CD4-positive, alpha-beta T cell treated with Interleukin-21 for 1 hour (primary cell): ENCODE data around the gene PRICKLE2.

Experiments
- DNase-seq: peaks from one replicate; pipeline ENCODE4 v3.0.0-alpha.2; 2020

The PRICKLE2 gene

DNA sequence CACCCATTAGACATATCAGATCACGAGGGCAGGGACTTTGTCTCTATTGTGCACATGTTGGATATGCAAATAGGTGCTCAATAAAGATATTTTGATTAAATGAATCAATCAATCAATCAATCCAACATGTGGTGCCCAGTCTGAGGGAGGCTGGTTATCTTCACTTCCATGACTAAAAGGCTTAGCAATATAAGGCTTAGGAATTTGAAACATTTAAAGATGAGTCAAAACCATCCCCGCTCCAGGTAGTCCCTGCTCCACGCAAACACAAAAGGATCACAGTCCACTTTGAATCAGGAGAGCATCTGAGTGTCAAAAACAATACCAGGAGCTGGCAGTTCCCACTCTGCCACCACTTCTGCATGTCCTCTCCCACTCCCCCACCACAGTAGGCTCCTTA lies 25.8 kb upstream of the PRICKLE2 start:
- no peak for DNase-seq

DNA sequence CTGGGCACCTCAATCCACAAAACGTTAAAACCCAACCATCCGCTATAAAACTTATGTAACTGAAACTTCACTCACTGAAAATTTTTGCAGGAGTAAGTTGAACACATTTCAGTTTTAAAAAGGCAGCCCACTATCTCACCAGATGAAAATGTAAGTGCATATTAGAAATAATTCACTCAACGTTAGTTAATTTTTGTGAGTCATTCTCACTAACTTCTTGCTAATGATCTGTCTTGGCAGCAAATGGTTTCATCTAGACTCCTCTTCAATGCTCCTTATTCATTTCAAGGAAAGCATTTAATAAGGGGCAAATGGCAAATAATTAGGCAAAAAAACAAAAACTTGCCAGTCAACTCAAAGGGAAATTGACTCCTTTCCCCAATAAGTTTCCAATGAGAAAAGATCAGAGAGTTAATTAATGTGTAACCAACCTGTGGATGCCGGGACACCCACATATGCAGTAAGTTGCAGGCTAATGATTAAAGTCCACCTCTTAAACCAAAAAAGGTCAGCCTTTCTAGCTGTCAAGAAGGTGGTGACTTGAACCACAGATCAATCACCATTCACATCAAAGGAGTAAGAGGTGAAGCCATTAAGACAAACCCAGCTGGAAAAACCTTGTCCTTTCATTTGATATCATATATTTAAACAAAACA lies 22.9 kb upstream of the PRICKLE2 start:
- DNase-seq = no peak

DNA sequence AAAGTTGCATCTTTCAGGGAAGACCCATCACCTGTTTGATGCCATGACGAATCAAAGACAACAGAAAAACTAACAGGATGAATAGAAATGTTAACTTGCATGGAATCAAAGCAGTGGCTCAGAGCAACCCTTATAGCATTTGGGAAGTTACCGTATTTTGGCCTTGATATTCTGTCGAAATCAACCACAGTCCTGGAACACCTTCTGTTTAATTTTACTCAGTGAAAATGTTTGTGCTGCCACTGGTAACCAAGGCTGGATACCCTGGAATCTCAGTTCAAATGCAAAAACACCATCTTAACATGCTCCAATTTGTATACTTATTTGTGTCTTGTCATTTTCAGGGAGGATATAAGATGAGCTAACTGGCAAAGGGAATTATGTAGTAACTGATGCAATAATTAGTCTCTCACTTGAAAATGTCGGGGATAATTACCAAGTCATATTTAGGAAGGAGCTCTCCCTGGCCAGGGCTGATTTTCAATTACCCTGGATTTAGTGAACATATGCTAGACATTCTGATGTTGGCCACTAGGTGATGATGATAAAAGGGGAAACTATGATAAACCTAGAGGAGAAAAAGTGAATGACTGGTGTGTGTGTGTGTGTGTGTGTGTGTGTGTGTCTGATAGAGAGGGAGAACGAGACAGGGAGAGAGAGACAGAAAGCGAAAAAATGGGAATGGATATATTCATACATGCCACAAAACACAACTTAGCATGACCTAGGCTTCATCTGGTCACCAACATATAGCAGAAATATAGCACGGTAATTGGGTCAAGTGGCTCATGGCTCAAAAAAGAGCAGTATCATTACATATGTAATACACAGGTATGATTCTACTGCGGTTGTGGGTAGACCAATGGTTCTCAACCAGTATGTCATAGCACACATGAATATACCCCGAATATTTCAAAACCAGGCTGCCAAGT lies 19.0 kb upstream of the PRICKLE2 start:
- DNase-seq = no peak

DNA sequence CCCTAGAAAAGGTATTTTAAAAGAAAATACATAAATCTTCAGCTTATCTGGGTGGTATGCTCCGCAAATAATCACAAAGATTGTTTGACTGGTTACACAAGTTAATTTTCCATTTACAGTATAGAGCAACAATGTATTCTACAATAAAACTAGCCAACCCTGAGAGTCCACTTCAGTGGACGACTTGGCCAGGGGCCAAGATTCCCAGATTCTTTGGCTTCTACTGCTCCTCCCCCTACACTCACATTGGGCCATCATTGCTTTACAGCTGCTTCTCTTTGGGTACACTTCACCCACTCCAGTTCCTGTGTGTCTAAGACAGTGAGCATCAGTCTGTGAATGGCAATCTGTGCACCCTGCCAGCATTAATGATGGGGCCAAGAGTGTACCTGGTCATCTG lies 17.2 kb upstream of the PRICKLE2 start:
- DNase-seq = no peak

DNA sequence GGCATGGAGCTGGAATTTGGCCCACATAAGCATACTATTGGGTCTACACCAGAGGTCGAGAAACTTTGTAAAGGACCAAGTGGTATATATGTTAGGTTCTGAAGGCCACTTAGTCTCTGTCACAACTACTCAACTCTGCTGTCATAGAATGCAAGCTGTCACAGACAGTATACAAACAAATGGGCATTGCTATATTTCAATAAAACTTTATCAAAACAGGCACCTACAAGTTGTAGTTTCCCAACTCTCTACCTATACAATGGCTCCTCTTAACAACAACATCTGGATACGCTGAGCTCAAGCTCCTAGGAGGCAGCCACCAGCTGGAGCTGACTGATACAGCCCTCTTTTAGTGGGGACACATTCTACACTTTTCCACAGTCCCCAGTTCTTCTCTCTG lies 15.7 kb upstream of the PRICKLE2 start:
- no peak for DNase-seq

DNA sequence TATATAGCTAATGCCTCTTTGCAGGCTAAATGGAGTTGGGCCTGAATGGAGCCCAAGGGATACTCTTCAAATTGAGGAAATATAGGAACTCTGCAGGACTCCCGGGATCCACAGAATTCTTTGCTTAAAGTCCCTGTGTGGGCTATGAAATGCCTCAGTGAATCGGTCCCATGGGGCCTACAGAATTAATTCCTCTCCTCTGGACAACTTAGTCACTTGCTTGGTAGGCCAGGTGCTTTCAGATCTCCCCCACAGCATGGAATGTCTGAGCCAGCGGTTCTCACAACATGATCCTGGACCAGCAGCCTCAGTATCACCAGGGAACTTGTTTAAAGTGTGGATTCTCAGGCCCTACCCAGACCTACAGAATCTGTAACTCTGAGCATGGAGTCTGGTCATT lies 15.1 kb upstream of the PRICKLE2 start:
- DNase-seq = no peak

DNA sequence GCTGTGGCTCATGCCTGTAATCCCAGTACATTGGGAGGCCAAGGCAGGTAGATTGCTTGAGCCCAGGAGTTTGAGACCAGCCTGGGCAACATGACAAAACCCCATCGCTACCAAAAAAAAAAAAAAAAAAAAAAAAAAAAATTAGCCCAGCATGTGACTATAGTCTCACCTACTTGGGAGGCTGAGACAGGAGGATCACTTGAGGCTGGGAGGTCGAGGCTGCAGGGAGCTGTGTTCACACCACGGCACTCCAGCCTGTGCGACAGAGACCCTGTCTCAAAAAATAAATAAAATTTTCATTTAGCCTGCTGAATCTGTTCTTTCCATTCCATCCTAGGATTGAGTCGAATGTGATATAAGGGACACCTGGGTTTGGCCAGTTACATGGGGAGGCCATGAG lies 14.6 kb upstream of the PRICKLE2 start:
- DNase-seq = no peak

DNA sequence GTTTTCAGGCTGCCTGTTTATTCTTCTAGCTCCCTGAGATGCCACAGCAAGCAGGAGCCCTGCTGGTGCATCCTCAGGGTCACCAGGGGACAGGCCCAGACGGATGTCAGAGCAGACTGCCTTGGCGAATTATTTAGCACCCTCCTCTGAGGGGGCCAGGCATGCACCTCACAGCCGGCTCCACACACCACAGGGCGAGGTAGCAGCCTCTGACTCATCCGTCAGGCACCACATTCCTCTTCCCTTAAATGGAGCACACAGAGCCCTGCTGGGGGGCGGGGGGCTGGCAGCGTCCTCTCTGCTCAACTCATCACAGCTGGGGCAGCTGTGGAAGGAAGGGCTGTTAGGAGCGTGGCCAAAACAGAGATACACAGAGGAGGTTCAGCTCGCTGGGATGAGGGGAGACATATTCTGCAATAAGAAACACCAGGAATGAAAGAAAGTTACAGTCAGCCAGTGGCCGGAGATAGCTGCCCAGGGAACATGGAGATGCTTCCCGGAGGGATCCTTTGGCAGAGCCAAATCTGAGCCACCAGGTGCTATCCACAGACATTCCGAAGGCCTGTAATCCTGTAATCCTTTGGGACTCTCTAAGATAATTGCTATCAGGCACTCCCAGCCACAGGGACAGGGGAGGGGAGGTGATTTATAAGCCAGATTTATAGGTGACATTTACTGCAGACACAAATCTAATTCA lies 13.9 kb upstream of the PRICKLE2 start:
- no peak for DNase-seq

DNA sequence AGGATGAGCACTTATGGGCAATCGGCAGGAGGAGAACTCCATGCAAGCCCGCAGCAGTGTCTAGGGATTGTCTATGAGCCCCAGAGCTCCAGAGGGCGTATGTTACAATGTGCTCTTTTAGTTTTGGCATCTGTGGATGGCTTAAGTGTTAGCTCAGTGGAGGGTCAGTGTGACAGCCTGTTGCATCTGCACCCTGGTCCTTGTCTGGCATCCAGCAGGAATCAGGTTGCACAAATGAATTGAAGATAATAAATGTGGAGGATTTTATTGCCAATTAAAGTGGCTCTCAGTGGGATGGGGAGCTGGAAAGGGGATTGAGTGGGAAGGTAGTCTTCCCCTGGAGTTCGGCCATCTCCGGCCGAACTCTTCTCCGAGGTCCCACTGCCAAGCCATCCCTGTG lies 11.8 kb upstream of the PRICKLE2 start:
- DNase-seq = no peak

DNA sequence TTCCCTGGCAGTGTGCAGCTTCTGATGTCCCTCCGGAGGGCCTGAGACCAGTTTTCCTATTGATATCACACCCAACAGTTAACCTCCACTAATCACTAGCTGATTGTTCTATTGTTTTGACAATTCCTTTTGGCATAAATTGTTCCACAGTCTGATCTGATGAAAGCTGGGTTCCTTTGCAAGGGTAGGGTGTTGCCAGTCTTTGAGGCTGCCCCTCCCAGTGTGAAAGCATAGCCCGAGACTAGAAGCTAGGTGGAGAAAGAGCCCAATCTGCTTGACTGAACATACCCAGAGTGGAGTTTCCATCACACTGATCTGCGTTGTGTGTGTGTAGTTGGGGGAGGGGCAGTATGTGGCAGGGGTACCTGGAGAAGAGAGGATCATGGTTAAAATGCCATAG lies 10.3 kb upstream of the PRICKLE2 start:
- DNase-seq = no peak

DNA sequence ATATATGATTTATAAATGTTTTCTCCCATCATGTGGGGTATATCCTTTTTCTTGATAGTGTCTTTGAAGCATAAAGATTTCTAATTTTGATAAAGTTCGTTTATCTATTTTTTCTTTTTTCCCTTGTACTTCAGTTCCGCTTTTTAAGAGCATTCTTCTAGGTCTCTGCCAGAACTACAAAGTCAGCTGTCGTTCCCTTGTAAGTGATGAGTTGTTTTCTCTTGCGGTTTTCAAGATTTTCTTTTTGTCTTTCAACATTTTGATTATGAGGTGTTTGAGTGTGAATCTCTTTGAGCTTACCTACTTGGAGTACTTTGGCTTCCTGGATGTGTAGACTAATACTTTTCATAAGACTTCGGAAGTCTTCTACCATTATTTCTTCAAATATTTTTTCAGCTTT lies 9.3 kb upstream of the PRICKLE2 start:
- no peak for DNase-seq

DNA sequence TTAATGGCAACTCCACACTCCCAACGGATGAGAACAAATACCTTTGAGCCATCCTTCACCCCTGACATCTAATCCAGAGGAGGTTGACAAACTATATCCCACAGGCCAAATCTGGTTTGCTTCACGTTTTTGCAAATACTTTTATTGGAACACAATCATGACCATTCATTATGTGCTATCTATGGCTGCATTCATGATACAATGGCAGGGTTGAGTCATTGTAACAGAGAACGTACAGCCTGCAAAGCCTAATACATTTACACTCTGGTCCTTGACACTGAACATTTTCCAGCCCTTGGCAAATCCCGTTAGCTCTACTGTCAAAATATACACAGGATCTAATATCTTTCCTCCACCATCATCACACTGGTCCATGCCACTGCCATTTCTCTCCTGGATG lies 7.6 kb upstream of the PRICKLE2 start:
- DNase-seq = no peak

DNA sequence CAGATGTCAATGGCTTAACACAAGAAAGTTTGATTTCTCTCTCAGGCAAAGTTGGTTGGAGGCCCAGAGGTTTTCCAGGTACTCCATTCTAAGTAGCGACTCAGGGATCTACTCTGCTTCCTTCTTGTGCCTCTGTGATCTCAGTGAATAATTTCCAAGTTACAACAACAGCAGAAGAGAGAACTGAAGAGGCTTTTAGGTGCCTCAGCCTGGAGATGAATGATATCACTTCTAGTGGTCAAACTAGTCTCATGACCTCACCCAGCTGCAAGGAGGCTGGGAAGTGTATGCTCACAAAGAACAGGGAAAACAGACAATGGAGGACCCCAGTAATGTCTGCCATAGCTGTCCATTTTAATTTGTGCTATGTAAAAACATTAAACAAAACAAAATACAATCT lies 4.6 kb upstream of the PRICKLE2 start:
- DNase-seq = no peak

DNA sequence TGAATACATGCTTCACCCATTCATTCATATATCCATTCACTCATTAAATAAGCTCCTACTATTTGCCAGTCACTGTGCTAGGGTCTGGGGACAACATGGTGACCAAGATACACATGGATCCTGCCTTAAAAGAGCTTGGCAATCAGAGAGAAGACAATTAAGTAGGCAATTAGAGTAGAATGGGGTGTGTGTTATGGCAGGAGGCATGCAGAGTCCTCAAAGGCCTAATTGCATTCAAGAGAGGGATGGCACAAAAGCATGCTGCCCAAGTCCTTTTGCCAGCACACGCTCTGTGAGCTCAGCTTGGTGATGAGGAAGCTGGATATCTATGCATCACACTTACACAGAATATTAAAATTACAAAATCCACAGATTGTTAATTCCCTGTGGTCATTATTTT lies 2.8 kb upstream of the PRICKLE2 start:
- no peak for DNase-seq

DNA sequence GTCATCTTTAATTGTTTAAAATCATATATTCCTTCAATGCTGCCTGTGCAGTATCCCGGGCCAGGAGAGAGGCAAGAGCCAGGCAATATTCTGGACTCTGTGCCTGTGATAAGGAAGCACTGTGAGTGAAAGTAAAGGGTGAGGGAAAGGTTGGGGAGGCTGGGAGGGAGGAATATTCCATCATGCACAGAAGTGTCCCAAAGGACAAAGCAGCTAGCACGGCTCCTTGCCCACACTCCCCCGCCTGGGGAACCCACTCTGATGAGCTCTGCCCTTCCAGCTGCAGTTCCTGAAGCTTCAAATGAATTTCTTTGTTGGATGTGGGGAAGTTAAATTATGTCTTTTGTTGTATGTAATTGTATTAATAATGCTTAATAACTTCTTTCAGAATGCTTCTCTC lies 1.5 kb upstream of the PRICKLE2 start:
- no peak for DNase-seq

DNA sequence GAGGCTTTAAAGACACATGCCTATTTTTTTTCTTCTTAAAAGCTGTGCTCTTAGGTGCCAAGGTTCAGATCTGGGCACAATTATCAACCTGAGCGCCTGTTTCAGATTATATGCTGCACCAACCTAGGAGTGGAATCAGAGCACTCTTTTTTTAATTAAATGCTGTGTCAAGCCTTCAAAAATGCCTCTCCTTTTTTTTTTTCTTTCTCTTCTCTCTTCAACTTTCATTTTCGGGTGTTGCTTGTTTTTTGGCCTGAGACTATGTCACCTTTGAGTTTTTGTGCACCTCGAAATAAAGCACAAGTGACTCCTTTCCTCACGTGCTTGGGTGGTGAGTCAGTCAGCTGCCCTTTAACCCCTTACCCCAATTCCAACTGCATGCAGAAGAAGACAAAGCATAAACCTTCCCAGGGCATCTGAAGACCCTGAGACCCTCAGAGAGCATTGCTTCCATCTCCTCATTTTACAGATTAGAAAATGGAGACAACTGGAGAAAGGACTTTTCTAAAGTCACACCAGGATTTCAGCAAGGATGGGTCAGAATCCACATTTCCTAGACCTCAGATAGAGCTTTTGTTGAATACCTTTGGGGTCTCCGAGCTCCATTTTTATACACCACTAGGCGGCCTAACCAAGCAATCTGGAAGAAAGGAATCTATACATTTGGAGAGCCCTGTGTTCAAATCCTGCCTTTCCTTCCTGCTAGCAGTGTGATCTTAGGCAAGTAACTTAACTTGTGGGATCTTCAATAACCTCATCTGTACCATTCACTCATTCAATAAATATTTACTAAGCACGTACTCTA lies 631 bp upstream of the PRICKLE2 start:
- no peak for DNase-seq

DNA sequence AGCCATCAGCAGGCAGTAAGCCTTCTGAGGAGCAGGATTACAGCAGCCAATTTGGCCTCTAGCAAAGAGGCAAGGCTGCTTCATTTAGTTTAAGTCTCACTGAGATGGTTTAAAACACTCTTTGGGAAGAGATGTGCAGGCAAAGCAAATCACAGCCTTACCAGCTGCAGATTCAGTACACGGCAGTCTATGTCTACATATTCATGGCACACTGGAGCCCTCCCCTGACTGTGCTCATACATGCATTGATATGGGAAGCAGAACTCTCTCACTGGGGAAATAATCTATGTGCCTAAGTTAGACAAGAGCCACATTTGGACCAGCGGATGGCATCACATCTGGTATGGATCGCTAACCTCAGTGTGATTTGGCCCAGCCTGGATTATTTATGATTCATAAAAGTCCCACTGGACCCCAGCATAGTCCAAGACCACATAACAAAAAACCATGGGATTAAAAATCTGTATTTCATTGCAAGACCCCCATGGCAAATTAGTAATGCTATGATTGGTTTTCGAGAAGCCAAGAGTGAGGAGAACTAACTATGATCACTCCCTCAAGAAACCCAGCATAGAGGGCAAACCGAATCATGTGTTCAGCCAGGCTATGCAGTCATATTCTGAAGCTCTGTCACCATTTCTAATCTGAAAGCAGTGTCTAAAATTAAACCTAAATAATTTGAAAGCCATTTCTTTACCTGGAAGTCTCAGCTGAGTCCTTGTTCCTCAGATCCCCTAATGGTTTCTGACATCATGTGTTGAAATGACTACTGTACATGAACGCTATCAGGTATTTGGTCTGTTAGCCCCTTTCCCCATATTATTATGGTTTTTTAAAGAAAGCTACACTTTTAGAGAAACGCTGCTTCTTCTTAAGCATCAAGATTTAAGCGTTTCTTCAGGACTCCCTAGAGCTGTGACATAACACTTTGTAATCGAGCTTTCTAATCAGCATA lies 1.2 kb downstream of the PRICKLE2 start:
- no peak for DNase-seq

DNA sequence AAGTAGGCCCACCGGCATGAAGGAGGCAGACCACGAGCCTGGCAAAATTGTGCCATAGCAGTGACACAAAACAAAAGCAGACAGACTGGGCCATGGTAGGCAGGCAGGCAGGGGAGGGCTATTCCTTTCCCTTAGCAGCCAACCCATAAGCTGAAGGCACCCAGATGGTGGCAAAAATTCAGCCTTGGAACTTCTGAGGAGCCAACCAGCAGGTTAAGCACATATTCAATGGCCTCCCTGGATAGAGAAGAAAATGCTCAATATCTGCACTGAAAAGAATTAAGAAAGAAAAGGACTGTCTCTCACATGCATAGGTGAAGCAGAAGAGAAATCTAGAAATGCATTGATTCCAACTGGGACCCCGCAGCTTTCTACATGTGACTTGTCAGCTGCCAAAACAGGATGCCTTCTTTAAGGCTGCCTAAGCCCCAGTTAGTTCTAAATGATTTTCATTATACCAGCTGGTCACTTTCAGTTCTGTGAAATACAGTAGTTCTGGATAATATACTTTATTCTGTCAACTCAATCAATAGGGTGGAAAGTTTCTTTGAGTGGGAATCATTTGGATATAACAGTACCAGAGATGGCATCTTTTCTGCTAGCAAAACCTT lies 2.7 kb downstream of the PRICKLE2 start:
- no peak for DNase-seq

DNA sequence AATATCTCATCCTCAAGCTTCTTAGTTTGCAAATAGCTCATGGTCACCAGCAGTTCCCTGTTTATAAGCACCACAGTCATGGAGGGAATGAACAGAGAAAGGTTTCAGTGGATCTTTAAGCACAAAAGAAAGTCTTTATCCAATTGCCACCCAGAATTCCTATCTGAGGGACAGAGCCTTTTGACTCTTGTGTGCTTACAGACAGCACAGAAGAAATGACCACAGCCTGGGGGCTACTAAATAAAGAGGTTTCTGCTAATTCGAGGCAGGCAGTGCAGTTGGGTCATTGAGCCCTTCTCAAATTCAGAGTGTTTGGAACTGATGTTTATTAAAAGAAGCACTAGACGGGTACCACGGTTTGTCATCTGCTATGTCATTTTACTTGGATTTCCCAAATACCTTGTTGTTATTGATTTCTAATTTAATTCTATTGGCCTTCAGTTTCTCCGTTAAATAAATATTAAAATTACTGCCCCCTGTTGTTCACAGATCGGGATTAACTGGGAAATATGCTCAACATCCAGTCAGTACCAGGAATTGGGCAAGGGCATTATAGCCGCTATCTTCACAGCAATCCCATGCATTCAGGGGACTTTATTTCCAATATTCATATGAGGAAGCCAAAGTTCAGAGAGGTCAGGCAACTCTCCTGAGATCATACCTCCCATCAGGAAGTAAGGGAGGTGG lies 3.6 kb downstream of the PRICKLE2 start:
- DNase-seq = no peak

DNA sequence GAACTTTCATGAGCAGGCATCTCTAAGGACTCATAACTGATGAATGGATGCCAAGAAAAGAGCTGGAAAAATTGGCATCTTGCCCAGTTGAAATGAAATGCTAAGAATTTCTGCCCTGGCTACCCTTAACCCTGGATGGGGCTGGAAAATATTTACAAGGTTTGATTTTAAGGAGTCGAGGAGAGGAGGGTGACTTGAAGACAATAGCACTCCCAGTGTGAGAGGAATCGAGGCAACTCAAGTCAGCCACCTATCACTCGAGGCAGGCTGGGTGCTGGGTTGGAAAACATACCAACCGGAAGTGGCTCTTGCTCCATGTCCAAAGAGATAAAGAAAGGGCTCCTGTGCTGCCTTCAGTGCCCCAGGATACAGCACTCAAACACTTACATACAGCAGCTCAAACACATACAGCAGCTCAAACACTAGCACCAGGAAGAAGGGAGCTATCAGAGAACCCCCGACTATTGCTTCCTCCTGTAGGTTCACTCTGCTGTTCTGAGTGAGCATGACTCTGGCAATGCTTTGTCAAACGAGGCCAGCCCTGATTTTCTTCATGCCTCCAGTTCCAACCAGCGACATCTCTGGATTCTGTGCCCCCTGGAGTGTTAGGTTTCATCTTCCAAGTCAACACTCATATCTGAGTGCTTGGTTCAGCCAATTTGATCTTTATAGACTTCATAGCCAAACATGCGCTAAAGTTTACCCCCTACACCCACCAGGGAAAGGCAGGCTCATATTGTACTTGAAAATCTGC lies 4.9 kb downstream of the PRICKLE2 start:
- DNase-seq = no peak
